GM19043 (cell line): ENCODE measurements around the gene PHTF2.
A peak's percentile ranks its signal among the peaks of the same experiment; 100 is the strongest.

ENCODE experiments used
- ATAC-seq: cut with Tn5 transposase; IDR thresholded peaks from one replicate; pipeline ENCODE4 v1.9.1; 2021; ENCODE audit warnings: low read depth; ENCODE audit not compliant: unreplicated experiment

The PHTF2 gene

GRCh38 chr7:77791956-77792355 is 6.6 kb upstream of the PHTF2 start:
- no peak for ATAC-seq

- no peak for ATAC-seq
Observed at GRCh38 chr7:77794000-77794399, 4.6 kb upstream of the PHTF2 start.

GRCh38 chr7:77796109-77796508 is 2.5 kb upstream of the PHTF2 start:
- no peak for ATAC-seq

- no peak for ATAC-seq
Observed at GRCh38 chr7:77796960-77797359, 1.6 kb upstream of the PHTF2 start.

GRCh38 chr7:77797734-77798393 is 709 bp upstream of the PHTF2 start:
- peak; percentile 22 for ATAC-seq

GRCh38 chr7:77799078-77799964 is 748 bp downstream of the PHTF2 start:
- ATAC-seq = no peak

- ATAC-seq = no peak
Observed at GRCh38 chr7:77800158-77800557, 1.6 kb downstream of the PHTF2 start.

- ATAC-seq = no peak
Observed at GRCh38 chr7:77800730-77801129, 2.2 kb downstream of the PHTF2 start.

GRCh38 chr7:77802557-77803405 is 4.2 kb downstream of the PHTF2 start:
- ATAC-seq = no peak

- no peak for ATAC-seq
Observed at GRCh38 chr7:77806425-77806824, 7.9 kb downstream of the PHTF2 start.

- ATAC-seq = no peak
Observed at GRCh38 chr7:77808517-77808916, 9.9 kb downstream of the PHTF2 start.

GRCh38 chr7:77811516-77812289 is 13.1 kb downstream of the PHTF2 start:
- ATAC-seq = no peak

GRCh38 chr7:77812290-77812685 is 13.7 kb downstream of the PHTF2 start:
- no peak for ATAC-seq

- no peak for ATAC-seq
Observed at GRCh38 chr7:77813180-77813579, 14.6 kb downstream of the PHTF2 start.

- ATAC-seq = no peak
Observed at GRCh38 chr7:77819021-77819420, 20.4 kb downstream of the PHTF2 start.

GRCh38 chr7:77820967-77821366 is 22.4 kb downstream of the PHTF2 start:
- no peak for ATAC-seq

- ATAC-seq = no peak
Observed at GRCh38 chr7:77822269-77822668, 23.7 kb downstream of the PHTF2 start.

GRCh38 chr7:77823787-77824186 is 25.2 kb downstream of the PHTF2 start:
- ATAC-seq = no peak

- no peak for ATAC-seq
Observed at GRCh38 chr7:77824636-77825035, 26.1 kb downstream of the PHTF2 start.

- no peak for ATAC-seq
Observed at GRCh38 chr7:77825131-77825530, 26.6 kb downstream of the PHTF2 start.
